ENCODE results near the gene ALDH6A1. TPM values are rescaled to one million over a fixed set of nuclear protein-coding genes. Genes with fewer than 3 reads are reported as not detected.

Gene ALDH6A1
- total and polyA plus RNA-seq, 2 of the 8 experiments (the other 6 are each of a cell fraction or from before 2014, with no cell fraction given), result 12.1 to 28.7 TPM

GRCh38 chr14:74085828-74086227, 1.6 kb upstream of the ALDH6A1 start:
- Histone ChIP-seq H2BK15ac (ENCODE audit: low read length) (no peak overlapping the region), H3K14ac (ENCODE audit: insufficient read length) (no peak overlapping the region), H3K36me3 (ENCODE audit: control insufficient read depth in 2 of 4, insufficient read depth in 4 of 4, low read length in 3 of 4) (peaks cover 0 to 3% (median under 1%) of the 10 kb centered on the region in 4 experiments; a peak in 1 of 8 replicates), H2AK5ac (ENCODE audit: low read depth, low read length) (no peak overlapping the region), H3K79me2 (ENCODE audit: control insufficient read depth in 1 of 2, insufficient read depth in 2 of 2, low read length in 2 of 2) (peaks cover 3 to 59% of the 10 kb centered on the region in 2 experiments; a peak in 3 of 4 replicates), H3K9ac (replicated peaks in 1 of 4; ENCODE audit: extremely low read depth in 1 of 4, low read depth in 3 of 4, low read length in 3 of 4) (peak overlapping the region in 3 of 4 experiments; percentile 85 to 99 (median 97); a peak in 4 of 7 replicates), H3K79me1 (ENCODE audit: low read depth, low read length) (no peaks in the 10 kb centered on the region; the same call in 1 of the 2 replicates), H2BK120ac (replicated peaks; ENCODE audit: low read depth, low read length) (no peak overlapping the region), H4K5ac (ENCODE audit: insufficient read length, low read depth, low read length) (no peak overlapping the region), H3K27ac (ENCODE audit: low read depth, low read length) (0 out of 2 replicates have a peak overlapping the region, but pooled peaks have one; percentile 85), H3K9me3 (ENCODE audit: insufficient read depth in 2 of 2, low read depth in 1 of 2, low read length in 1 of 2) (no peaks in the 10 kb centered on the region), H3K4me3 (ENCODE audit: extremely low read depth in 1 of 4, insufficient read depth in 2 of 4, low read depth in 3 of 4, low read length in 4 of 4) (peak overlapping the region; percentile 66 to 98 (median 84); a peak in 7 of 8 replicates), H3K4ac (replicated peaks; ENCODE audit: insufficient read length, low read depth, low read length) (no peak overlapping the region), H4K8ac (ENCODE audit: extremely low read depth, insufficient read depth, low read length) (no peak overlapping the region), H3K23ac (ENCODE audit: insufficient read length) (no peak overlapping the region), H2BK20ac (ENCODE audit: low read length) (no peak overlapping the region), H3K18ac (ENCODE audit: extremely low read depth, low read length) (no peak overlapping the region), H3K4me2 (ENCODE audit: insufficient read depth in 1 of 2, low read depth in 2 of 2, low read length in 2 of 2) (peak overlapping the region; percentile 64 to 78; a peak in 3 of 4 replicates), H2AFZ (ENCODE audit: low read length) (no peak overlapping the region), H3K23me2 (ENCODE audit: low read depth, low read length) (peaks cover 7% of the 10 kb centered on the region; the same call in 1 of the 2 replicates), H4K20me1 (replicated peaks in 1 of 2; ENCODE audit: control insufficient read depth in 1 of 2, insufficient read depth in 2 of 2, low read length in 2 of 2) (no peaks in the 10 kb centered on the region), H3K4me1 (replicated peaks in 1 of 4; ENCODE audit: control insufficient read depth in 3 of 4, insufficient read depth in 4 of 4, low read length in 3 of 4) (peaks cover 0 to 3% (median 2%) of the 10 kb centered on the region in 4 experiments; a peak in 4 of 7 replicates), H3K56ac (replicated peaks; ENCODE audit: insufficient read length, low read depth, low read length) (no peak overlapping the region), H4K91ac (replicated peaks; ENCODE audit: insufficient read length, low read length) (no peak overlapping the region), H3K27me3 (replicated peaks in 1 of 4; ENCODE audit: control insufficient read depth in 3 of 4, extremely low read depth in 1 of 4, insufficient read depth in 3 of 4, low read length in 3 of 4) (no peaks in the 10 kb centered on the region), H2BK12ac (ENCODE audit: low read depth, low read length) (no peak overlapping the region; the same call in 1 of the 2 replicates), H2BK5ac (ENCODE audit: low read depth, low read length) (no peak overlapping the region; the same call in 1 of the 2 replicates)
- WGBS, 2 experiments (ENCODE audit: extremely low coverage in 1 of 2, insufficient coverage in 1 of 2, insufficient read length in 1 of 2, insufficient replicate concordance in 2 of 2, low coverage in 1 of 2, low lambda C conversion rate in 2 of 2, missing lambda C conversion rate in 1 of 2), result 87% methylated on average over 1 of the region's 1 CpG; no CpG with 5 or more reads in 1 of the 2 experiments
- CTCF ChIA-PET (ENCODE audit: partially characterized antibody), result interaction anchor here (0.6 kb wide), 2 partner anchors 55 to 106 kb away, joined by 3 read pairs; no protein-coding TSS in a partner anchor
- no peak for FAIRE-seq
- POLR2A ChIA-PET (ENCODE audit: partially characterized antibody), result interaction anchor here (0.6 to 5.4 kb wide), 6 partner anchors 8 to 236 kb away, joined by 3 to 26 read pairs (median 3); no protein-coding TSS in a partner anchor
- TF ChIP-seq POLR2AphosphoS5 (IDR thresholded peaks at IDR 0.05; ENCODE audit: low read depth, low read length), result no peak
- no peak for TF ChIP-seq SIX5 (IDR thresholded peaks at IDR 0.05; ENCODE audit: low read depth, low read length)
- no peak for TF ChIP-seq CBX5 (IDR thresholded peaks at IDR 0.05; ENCODE audit: low read depth, low read length)
- no peak for TF ChIP-seq SAP30 (IDR thresholded peaks at IDR 0.05; ENCODE audit: insufficient read depth, insufficient replicate concordance, low read length)
- TF ChIP-seq ASH2L (IDR thresholded peaks at IDR 0.05; ENCODE audit: low read length), result no peak
- TF ChIP-seq TAF7 (optimal IDR thresholded peaks at IDR 0.05; ENCODE audit: borderline replicate concordance, low read depth, low read length), result no peak
- TF ChIP-seq POU5F1 (IDR thresholded peaks at IDR 0.05; ENCODE audit: low read depth, low read length), result no peak
- TF ChIP-seq NRF1 (IDR thresholded peaks at IDR 0.05; ENCODE audit: low read depth, low read length), result no peak
- TF ChIP-seq SIN3A (conservative IDR thresholded peaks at IDR 0.05 in 1 of 2, IDR thresholded peaks at IDR 0.05 in 1 of 2; ENCODE audit: low read depth in 1 of 2, low read length in 2 of 2), result no peak
- no peak for TF ChIP-seq FOSL1 (IDR thresholded peaks at IDR 0.05; ENCODE audit: insufficient read depth, low read depth, low read length)
- no peak for TF ChIP-seq KDM5A (IDR thresholded peaks at IDR 0.05; ENCODE audit: low read length)
- no peak for TF ChIP-seq EP300 (IDR thresholded peaks at IDR 0.05; ENCODE audit: borderline replicate concordance in 1 of 2, low read depth in 2 of 2, low read length in 2 of 2)
- DNase-seq (ENCODE audit: low read depth in 1 of 2, low spot score in 2 of 2), result no peak
